Endothelial cell of umbilical vein (primary cell): Measurements from ENCODE around the gene RTL10.

Experiments
- EZH2 ChIP-seq: IDR thresholded peaks from 2 replicates; pipeline ENCODE4 v1.6.1; 2012; ENCODE audit warnings: borderline replicate concordance, low read depth, mild to moderate bottlenecking, moderate library complexity, low read length, inconsistent platforms; ENCODE audit not compliant: severe bottlenecking
- FOS ChIP-seq: IDR thresholded peaks from 2 replicates; pipeline ENCODE4 v1.6.1; 2011; ENCODE audit warnings: mild to moderate bottlenecking, low read length, moderate library complexity, borderline replicate concordance; ENCODE audit not compliant: insufficient read depth
- GATA2 ChIP-seq: IDR thresholded peaks from 2 replicates; pipeline ENCODE4 v1.7.0; 2011; ENCODE audit warnings: low read depth, mild to moderate bottlenecking, moderate library complexity, mixed read lengths, low read length; ENCODE audit not compliant: insufficient read length, insufficient read depth
- JUN ChIP-seq: IDR thresholded peaks from 2 replicates; pipeline ENCODE4 v1.6.1; 2011; ENCODE audit warnings: borderline replicate concordance, low read depth; ENCODE audit not compliant: insufficient read length, insufficient read depth
- MAX ChIP-seq: IDR thresholded peaks from 2 replicates; pipeline ENCODE4 v1.6.1; 2011; ENCODE audit not compliant: insufficient read depth, insufficient read length
- MYC ChIP-seq: IDR thresholded peaks from one replicate; pipeline ENCODE4 v1.6.1; 2011; ENCODE audit warnings: mild to moderate bottlenecking, low read depth, low read length
- POLR2A ChIP-seq: IDR thresholded peaks from 2 replicates; pipeline ENCODE4 v1.6.1; 2012; ENCODE audit warnings: low read depth, mild to moderate bottlenecking, control low read depth, low read length
- POLR2AphosphoS5 ChIP-seq: IDR thresholded peaks from 2 replicates; pipeline ENCODE4 v1.6.1; 2012; ENCODE audit warnings: low read depth, mild to moderate bottlenecking, control low read depth, low read length, moderate library complexity; ENCODE audit not compliant: insufficient read depth
- TF ChIP-seq, protein P1 (sequence below), 2 donors: IDR thresholded peaks; 1 replicate in 1 of 2; 2 replicates in 1 of 2; pipeline ENCODE4 v1.5.1; 2011; ENCODE audit warnings: low read length in 2 of 2, mild to moderate bottlenecking in 2 of 2, moderate library complexity in 2 of 2, control low read depth in 1 of 2, inconsistent platforms in 1 of 2, low read depth in 1 of 2; ENCODE audit not compliant: insufficient read depth in 1 of 2; ENCODE audit errors: extremely low read depth in 1 of 2

- TF ChIP-seq MAX (no peak), EZH2 (no peak), MYC (no peak), POLR2AphosphoS5 (no peak), POLR2A (no peak), JUN (no peak), GATA2 (no peak), FOS (no peak)
- TF ChIP-seq, protein P1, sequence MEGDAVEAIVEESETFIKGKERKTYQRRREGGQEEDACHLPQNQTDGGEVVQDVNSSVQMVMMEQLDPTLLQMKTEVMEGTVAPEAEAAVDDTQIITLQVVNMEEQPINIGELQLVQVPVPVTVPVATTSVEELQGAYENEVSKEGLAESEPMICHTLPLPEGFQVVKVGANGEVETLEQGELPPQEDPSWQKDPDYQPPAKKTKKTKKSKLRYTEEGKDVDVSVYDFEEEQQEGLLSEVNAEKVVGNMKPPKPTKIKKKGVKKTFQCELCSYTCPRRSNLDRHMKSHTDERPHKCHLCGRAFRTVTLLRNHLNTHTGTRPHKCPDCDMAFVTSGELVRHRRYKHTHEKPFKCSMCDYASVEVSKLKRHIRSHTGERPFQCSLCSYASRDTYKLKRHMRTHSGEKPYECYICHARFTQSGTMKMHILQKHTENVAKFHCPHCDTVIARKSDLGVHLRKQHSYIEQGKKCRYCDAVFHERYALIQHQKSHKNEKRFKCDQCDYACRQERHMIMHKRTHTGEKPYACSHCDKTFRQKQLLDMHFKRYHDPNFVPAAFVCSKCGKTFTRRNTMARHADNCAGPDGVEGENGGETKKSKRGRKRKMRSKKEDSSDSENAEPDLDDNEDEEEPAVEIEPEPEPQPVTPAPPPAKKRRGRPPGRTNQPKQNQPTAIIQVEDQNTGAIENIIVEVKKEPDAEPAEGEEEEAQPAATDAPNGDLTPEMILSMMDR (IDR thresholded peaks at IDR 0.05; ENCODE audit: extremely low read depth in 1 of 2, insufficient read depth in 1 of 2, low read depth in 1 of 2, low read length in 2 of 2): no peak
Observed at GRCh38 chr22:19811211-19811621, 43.5 kb downstream of the RTL10 start.
